H9 (cell line): Measurements from ENCODE around the gene NTNG2. TPM values are rescaled to one million over a fixed set of nuclear protein-coding genes. Genes with fewer than 3 reads are reported as not detected.

Experiments
- DNase-seq: peaks from one replicate; pipeline ENCODE4 v3.0.0-alpha.2; 2017
- H2AFZ ChIP-seq: one replicate; pipeline ENCODE4 v1.6.1; 2013; ENCODE audit warnings: mild to moderate bottlenecking, low read length, control low read depth, moderate library complexity
- H2AK5ac ChIP-seq: 2 replicates; pipeline ENCODE4 v1.6.1; 2013; ENCODE audit warnings: low read length, control low read depth, mixed read lengths; ENCODE audit not compliant: insufficient read length
- H2BK120ac ChIP-seq: one replicate; pipeline ENCODE4 v1.6.1; 2013; ENCODE audit warnings: low read depth, mild to moderate bottlenecking, low read length, control low read depth, inconsistent platforms; ENCODE audit not compliant: poor library complexity, severe bottlenecking
- H2BK12ac ChIP-seq: 2 replicates; pipeline ENCODE4 v1.6.1; 2013; ENCODE audit warnings: low read length, control low read depth, mixed read lengths, low read depth; ENCODE audit not compliant: insufficient read length
- H2BK15ac ChIP-seq: 2 replicates; pipeline ENCODE4 v1.6.1; 2013; ENCODE audit warnings: low read depth, low read length, control low read depth
- H2BK20ac ChIP-seq: one replicate; pipeline ENCODE4 v1.6.1; 2013; ENCODE audit warnings: low read depth, mild to moderate bottlenecking, low read length, control low read depth, inconsistent platforms; ENCODE audit not compliant: poor library complexity, severe bottlenecking
- H2BK5ac ChIP-seq: 2 replicates; pipeline ENCODE4 v1.6.1; 2013; ENCODE audit warnings: low read length, control low read depth, mixed read lengths; ENCODE audit not compliant: insufficient read length
- H3K14ac ChIP-seq: 2 replicates; pipeline ENCODE4 v1.6.1; 2013; ENCODE audit warnings: low read length, control low read depth; ENCODE audit not compliant: insufficient read depth
- H3K18ac ChIP-seq: 2 replicates; pipeline ENCODE4 v1.6.1; 2013; ENCODE audit warnings: low read depth, mild to moderate bottlenecking, mixed read lengths, low read length, control low read depth; ENCODE audit not compliant: insufficient read length
- H3K23ac ChIP-seq: 2 replicates; pipeline ENCODE4 v1.6.1; 2013; ENCODE audit warnings: low read length, control low read depth, mixed read lengths, low read depth; ENCODE audit not compliant: insufficient read length
- H3K23me2 ChIP-seq: 2 replicates; pipeline ENCODE4 v1.6.1; 2013; ENCODE audit warnings: low read depth, mild to moderate bottlenecking, mixed read lengths, low read length, control low read depth; ENCODE audit not compliant: insufficient read length, poor library complexity, severe bottlenecking
- H3K27ac ChIP-seq: 2 replicates; pipeline ENCODE4 v1.5.1; 2013; ENCODE audit warnings: low read length, control low read depth, mixed read lengths, low read depth; ENCODE audit not compliant: insufficient read length
- H3K27me3 ChIP-seq: 2 replicates; pipeline ENCODE4 v1.6.1; 2013; ENCODE audit warnings: low read length, control low read depth, inconsistent platforms; ENCODE audit not compliant: insufficient read depth
- H3K4ac ChIP-seq: 2 replicates; pipeline ENCODE4 v1.6.1; 2013; ENCODE audit warnings: low read depth, mild to moderate bottlenecking, control low read depth, inconsistent platforms, low read length, moderate library complexity
- H3K4me1 ChIP-seq: 2 replicates; pipeline ENCODE4 v1.6.1; 2013; ENCODE audit warnings: low read length, control low read depth, inconsistent platforms; ENCODE audit not compliant: insufficient read depth
- H3K4me2 ChIP-seq: 2 replicates; pipeline ENCODE4 v1.6.1; 2013; ENCODE audit warnings: low read length, control low read depth, mixed read lengths; ENCODE audit not compliant: insufficient read length, insufficient read depth
- H3K56ac ChIP-seq: 2 replicates; pipeline ENCODE4 v1.6.1; 2013; ENCODE audit warnings: low read depth, mild to moderate bottlenecking, mixed read lengths, low read length, control low read depth; ENCODE audit not compliant: insufficient read length
- H3K79me1 ChIP-seq: 2 replicates; pipeline ENCODE4 v1.6.1; 2013; ENCODE audit warnings: low read depth, mild to moderate bottlenecking, moderate library complexity, low read length, control low read depth, inconsistent platforms; ENCODE audit not compliant: insufficient read depth, poor library complexity, severe bottlenecking
- H3K79me2 ChIP-seq: 2 replicates; pipeline ENCODE4 v1.6.1; 2013; ENCODE audit warnings: low read length, control low read depth, inconsistent platforms; ENCODE audit not compliant: insufficient read depth
- H3K9ac ChIP-seq: 2 replicates; pipeline ENCODE4 v1.6.1; 2013; ENCODE audit warnings: low read length, control low read depth, mixed read lengths; ENCODE audit not compliant: insufficient read length; ENCODE audit errors: extremely low read depth
- H3K9me3 ChIP-seq: one replicate; pipeline ENCODE4 v1.6.1; 2013; ENCODE audit warnings: low read depth, low read length, inconsistent platforms; ENCODE audit not compliant: control insufficient read depth
- H3T11ph ChIP-seq: one replicate; pipeline ENCODE4 v1.6.1; 2013; ENCODE audit warnings: mild to moderate bottlenecking, low read length, control low read depth, inconsistent platforms
- H4K20me1 ChIP-seq: one replicate; pipeline ENCODE4 v1.6.1; 2013; ENCODE audit not compliant: control insufficient read depth, insufficient read length, insufficient read depth
- H4K5ac ChIP-seq: 2 replicates; pipeline ENCODE4 v1.6.1; 2013; ENCODE audit warnings: low read depth, mild to moderate bottlenecking, mixed read lengths, low read length, control low read depth; ENCODE audit not compliant: insufficient read length
- H4K8ac ChIP-seq: replicated peaks from 2 replicates; pipeline ENCODE4 v1.6.1; 2013; ENCODE audit warnings: low read length, control low read depth, mixed read lengths, low read depth; ENCODE audit not compliant: insufficient read length
- H4K91ac ChIP-seq: 2 replicates; pipeline ENCODE4 v1.6.1; 2013; ENCODE audit warnings: low read depth, mild to moderate bottlenecking, moderate library complexity, mixed read lengths, low read length, control low read depth; ENCODE audit not compliant: insufficient read length
- H3K27ac Mint-ChIP-seq, 3 experiments: 2 replicates in 2 of 3; 3 replicates in 1 of 3; pipeline ENCODE4 v1.8.0; 2020 to 2021; ENCODE audit warnings: mixed read lengths in 3 of 3, mild to moderate bottlenecking in 1 of 3, moderate library complexity in 1 of 3
- H3K27me3 Mint-ChIP-seq: 2 replicates; pipeline ENCODE4 v1.8.0; 2021; ENCODE audit warnings: low read depth, mild to moderate bottlenecking, moderate library complexity, mixed read lengths
- H3K36me3 Mint-ChIP-seq, 3 experiments: 2 replicates in 2 of 3; 3 replicates in 1 of 3; pipeline ENCODE4 v1.8.0; 2020 to 2021; ENCODE audit warnings: low read depth in 3 of 3, mixed read lengths in 3 of 3; ENCODE audit not compliant: insufficient read depth in 1 of 3
- H3K4me1 Mint-ChIP-seq, 2 experiments: 2 replicates each; pipeline ENCODE4 v1.8.0; 2020; ENCODE audit warnings: mixed read lengths in 2 of 2
- H3K4me3 Mint-ChIP-seq, 2 experiments: 2 replicates in 1 of 2; 3 replicates in 1 of 2; pipeline ENCODE4 v1.8.0; 2020 to 2021; ENCODE audit warnings: mild to moderate bottlenecking in 2 of 2, mixed read lengths in 2 of 2, moderate library complexity in 1 of 2
- H3K9me3 Mint-ChIP-seq, 2 experiments: 2 replicates in 1 of 2; 3 replicates in 1 of 2; pipeline ENCODE4 v1.8.0; 2020; ENCODE audit warnings: mild to moderate bottlenecking in 2 of 2, mixed read lengths in 2 of 2, moderate library complexity in 1 of 2
- CTCF ChIP-seq: fragments of 200-600 bp; sonication (generic); conservative IDR thresholded peaks from 3 replicates; pipeline ENCODE4 v1.8.0; 2021; ENCODE audit warnings: antibody characterized with exemption, mild to moderate bottlenecking
- WGBS: extraction: QIAGEN DNeasy Blood & Tissue Kit; methylation state at CpG from one replicate; pipeline ENCODE4 v1.1.7; 2013; ENCODE audit warnings: missing lambda C conversion rate, low lambda C conversion rate, mixed read lengths; ENCODE audit not compliant: insufficient read length; ENCODE audit errors: extremely low coverage; 5-methylcytosine and 5-hydroxymethylcytosine counted together
- total RNA-seq: library from RNA; stranded (reverse); gene quantifications from 2 replicates; pipeline ENCODE4 v1.2.1, GENCODE V29; 2021

NTNG2 gene
- total RNA-seq, 1 experiment from 2014 or later, result 0.52 TPM

GRCh38 chr9:132288361-132288760 lies 126.5 kb downstream of the NTNG2 start:
- Histone ChIP-seq H3K23me2 (no peaks in the 10 kb centered on the region), H3K9ac (no peak overlapping the region), H3K27me3 (no peaks in the 10 kb centered on the region), H4K8ac (no peak overlapping the region), H2BK15ac (no peak overlapping the region), H3K56ac (no peak overlapping the region), H3K79me1 (no peaks in the 10 kb centered on the region), H2BK20ac (no peak overlapping the region), H3K18ac (no peak overlapping the region), H3K79me2 (no peaks in the 10 kb centered on the region), H2AFZ (no peak overlapping the region), H2BK120ac (no peak overlapping the region), H4K91ac (no peak overlapping the region), H4K20me1 (no peaks in the 10 kb centered on the region), H3K4me2 (no peak overlapping the region), H2BK5ac (no peak overlapping the region), H3K4ac (no peak overlapping the region), H3K9me3 (no peaks in the 10 kb centered on the region), H3K4me1 (no peaks in the 10 kb centered on the region), H4K5ac (no peak overlapping the region), H3T11ph (no peak overlapping the region), H2AK5ac (no peak overlapping the region), H3K23ac (no peak overlapping the region), H3K14ac (no peak overlapping the region), H2BK12ac (no peak overlapping the region), H3K27ac (no peak overlapping the region)
- no peak for TF ChIP-seq CTCF
- Mint-ChIP-seq H3K27ac (no peak overlapping the region), H3K4me1 (no peaks in the 10 kb centered on the region), H3K9me3 (no peaks in the 10 kb centered on the region), H3K36me3 (peaks cover 18 to 67% (median 44%) of the 10 kb centered on the region in 3 experiments; a peak in 6 of 7 replicates), H3K27me3 (no peaks in the 10 kb centered on the region; the same call in 1 of the 2 replicates), H3K4me3 (no peak overlapping the region)
- no peak for DNase-seq
- WGBS, result no CpG with 5 or more reads among the region's 1 CpG
